Germinal center (tissue), 1 donor: ENCODE measurements around the gene TAGAP.

Experiments
- DNase-seq: peaks from one replicate; pipeline ENCODE4 v3.0.0; 2012; ENCODE audit warnings: mixed read lengths, low spot score

TAGAP gene

DNA sequence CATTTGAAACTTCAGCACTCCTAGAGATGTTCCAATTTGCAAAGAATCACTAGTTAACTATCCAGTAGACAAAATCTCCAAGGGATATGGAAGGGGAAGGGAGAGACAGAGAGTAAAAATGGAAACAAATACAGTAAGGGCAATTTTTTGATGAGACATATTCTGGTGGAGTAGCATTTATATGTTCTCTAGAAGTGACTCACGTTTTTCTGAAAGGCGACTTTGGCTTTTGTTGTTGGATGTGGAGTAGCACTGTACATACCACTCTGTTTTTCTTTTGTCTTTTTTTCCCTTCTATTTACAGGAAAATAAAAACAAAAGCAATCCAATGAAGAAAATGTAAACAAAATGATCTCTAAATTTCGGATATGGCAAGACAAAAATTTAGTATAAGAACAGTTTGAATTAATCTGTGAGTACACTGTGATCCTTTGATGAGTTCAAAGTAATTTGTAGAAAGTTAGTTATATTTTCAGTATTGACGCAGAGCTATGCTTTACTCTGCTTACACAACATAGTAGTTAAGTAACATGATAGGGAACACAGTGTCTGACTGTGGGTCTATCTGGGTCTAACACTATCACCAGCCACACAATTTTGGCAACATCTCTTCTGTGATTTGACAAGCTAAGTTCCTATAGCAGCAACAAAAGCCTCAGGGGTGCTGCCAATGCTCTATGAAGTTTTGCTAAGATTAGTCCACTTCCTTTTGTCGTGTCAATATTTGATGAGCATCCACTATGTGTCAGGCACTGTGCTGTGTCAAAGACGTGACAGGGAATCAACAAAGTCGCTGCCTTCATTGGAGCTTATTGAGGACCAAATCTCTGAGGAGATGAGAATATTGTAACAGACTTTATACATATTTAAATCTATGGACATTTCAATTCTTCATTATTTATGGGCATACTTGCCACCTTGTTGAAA, 27.3 kb upstream of the TAGAP start:
- DNase-seq: no peak

DNA sequence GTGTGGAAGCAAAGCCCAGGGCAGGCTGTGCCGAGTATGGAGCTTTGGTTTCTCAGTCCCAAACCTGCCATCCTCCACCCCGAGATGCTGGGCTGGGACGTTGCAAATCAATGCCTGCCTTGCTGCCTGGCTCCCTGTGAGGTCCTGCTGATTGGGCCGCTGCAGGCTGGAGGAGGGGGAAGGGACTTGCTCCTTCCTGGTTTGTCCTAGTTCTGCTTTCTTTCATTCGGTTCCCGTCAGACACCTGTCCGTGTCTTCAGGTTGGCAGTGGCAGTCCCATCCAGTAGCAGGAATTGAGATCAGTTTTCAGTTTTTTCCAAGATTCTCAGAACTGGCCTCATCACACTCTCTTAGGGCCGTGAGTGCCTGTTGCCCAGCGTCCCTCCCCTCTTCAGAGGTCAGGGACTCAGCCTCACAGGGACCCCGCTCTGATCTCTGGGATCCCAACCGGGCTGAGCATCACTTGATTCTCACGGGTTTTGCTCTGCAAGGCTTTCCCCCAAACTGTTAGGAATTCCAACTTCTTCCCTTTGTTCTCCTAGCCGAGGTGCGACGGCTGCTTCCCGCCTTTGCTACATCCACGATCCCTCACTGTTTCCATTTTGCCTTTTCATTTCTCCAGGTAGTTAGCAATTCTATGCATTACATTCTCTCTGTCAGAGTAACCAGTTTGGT, 24.2 kb upstream of the TAGAP start:
- peak; percentile 33 for DNase-seq

DNA sequence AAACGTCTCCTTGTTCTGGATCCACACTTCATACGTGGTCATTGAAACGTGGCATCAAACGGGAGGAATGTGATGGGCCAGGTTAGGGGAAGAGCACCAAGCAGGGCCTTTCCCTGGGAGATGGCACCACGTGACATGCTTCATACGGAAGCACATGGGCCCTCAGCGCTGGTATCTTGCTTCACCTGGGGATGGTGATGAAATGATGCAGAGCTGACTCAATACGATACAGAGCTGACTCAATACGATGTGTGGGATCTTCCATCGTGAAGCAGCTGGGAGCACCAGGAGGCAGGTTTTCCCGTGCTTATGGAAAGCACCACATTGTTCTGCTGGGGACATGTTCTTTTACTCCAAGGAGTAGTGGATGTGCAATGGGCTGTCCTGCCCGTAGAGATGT, 22.5 kb upstream of the TAGAP start:
- no peak for DNase-seq

DNA sequence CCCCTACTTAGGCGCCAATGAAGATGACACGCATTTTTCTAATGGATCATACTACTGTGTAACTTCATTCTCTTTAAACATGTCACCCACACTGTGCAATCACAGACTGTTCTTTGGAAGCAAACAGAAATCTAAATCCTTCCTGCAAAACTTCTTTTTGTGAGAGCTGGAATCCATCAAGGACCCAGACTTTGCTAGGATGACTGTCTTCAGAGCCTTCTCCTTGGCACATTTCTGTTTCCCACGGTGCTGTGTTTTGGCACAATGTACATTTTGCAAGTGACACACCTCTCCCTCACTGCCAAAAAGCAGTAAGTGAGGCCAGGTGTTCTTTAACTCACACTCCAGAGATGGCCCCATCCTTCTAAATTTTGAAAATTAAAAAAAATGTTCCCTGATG, 21.7 kb upstream of the TAGAP start:
- DNase-seq: no peak

DNA sequence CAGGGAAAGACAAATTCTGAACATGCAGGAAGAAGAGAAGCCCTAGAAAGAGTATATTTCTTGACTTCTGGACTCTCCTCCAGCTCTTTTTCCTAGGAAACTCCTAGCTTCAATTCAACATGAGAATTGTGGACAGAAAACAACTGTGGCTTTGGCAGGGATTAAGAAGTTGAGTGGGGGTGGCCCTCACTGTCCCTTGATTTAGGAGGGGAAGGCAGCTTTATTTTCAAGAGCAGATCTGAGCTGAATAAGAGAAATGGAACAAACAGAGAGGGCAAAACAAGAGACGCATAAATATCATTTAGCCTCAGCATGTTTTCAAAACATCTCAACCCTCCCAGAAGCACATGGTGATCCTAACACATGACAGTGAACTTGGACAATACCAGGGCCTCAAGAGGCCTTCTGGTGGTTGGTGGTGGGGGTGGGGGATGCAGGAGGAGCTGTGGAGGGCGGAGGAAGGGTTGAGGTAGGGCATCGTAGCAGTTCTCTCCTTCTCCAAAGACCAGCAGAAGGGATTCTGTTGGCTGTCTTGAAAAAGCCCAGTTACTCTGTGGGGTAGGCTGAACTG, 21.1 kb upstream of the TAGAP start:
- no peak for DNase-seq

DNA sequence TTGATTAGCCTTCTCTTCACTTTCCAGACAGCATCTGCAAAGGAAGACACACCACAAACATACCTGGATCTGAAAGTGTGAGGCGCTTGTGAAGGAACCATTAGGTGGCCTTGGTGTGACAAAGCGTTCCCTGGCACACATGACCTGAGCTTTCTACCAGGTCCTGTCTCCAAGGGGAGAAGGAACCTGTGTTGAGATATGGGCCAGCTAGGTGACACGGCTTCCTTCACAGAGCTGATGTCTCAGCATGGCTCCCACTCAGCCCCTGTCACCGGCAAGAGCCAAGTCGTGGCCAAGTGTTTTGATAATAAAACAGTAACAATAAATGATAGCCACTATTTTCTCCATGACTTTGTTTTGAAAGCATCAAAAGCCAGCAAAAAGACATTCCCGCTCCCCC, 20.3 kb upstream of the TAGAP start:
- DNase-seq: no peak

DNA sequence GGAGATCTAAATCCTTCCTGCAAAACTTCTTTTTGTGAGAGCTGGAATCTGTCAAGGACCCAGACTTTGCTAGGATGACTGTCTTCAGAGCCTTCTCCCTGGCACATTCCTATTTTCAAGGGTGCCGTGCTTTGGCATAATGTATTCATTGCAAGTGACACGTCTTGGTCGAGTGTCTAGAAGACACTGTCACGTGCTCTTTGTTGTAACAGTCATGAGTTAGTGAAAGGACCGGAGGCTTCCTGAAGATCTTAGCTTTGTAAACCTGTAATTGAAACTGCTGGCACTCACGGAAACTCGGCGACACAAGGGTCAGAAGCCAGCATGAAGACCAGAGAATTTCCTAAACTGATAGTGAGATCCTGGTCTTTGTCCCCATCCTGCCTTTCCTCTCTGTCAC, 19.7 kb upstream of the TAGAP start:
- no peak for DNase-seq

DNA sequence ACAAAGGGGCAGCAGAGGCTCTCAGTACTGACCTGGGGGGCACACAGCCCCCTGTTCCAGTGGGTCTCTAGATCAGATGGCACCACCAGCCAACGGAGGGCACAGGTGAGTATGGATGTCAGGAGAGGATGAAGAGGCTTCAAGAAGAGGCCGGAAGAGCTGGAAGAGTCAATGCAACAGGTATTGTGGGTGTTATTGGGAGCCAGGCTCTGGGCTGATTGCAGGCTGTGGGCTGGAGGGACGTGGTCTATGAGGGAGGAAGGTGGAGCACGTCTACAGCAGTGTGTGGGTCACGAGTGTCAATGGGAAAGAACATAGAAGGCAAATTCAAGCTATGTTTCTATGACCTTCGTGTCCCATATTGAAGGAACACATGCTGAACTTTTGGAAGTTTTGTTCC, 18.8 kb upstream of the TAGAP start:
- no peak for DNase-seq

DNA sequence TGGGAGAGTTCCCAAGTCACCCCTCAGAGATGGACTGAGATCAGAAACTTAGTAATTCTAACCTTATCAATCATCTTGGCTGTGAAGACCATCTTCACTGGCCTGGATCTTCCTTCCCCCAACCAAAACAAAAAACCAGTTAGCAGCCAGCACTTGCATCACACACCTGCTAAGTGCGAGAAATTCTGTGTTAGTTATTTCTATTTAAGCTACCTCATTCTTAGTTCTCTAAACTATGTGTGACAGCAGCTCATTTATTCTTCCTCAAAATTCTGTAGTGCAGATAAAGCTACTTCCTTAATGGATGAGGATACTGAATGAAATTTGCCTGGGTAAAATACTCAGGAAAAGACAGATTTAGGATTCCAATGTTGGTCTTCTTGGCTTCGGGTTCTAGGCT, 18.2 kb upstream of the TAGAP start:
- no peak for DNase-seq

DNA sequence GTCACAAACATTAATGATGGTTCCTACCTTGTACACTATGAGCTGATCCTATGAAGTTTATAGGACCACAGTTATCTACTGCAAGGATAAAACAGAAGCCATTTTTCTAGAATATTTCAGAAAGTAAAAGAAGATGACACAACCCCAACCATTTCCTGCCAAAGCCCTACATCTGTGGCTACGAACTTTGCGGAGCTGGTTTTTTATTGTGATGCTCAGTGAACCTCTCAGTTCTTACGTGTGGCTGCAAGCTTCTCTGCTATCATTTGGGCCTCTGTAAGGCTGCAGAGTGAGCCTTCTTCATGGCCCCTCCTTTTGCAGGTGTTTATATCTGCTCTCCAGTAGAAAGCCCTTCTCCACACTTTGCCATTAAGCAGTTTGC, 17.8 kb upstream of the TAGAP start:
- DNase-seq: peak; percentile 42

DNA sequence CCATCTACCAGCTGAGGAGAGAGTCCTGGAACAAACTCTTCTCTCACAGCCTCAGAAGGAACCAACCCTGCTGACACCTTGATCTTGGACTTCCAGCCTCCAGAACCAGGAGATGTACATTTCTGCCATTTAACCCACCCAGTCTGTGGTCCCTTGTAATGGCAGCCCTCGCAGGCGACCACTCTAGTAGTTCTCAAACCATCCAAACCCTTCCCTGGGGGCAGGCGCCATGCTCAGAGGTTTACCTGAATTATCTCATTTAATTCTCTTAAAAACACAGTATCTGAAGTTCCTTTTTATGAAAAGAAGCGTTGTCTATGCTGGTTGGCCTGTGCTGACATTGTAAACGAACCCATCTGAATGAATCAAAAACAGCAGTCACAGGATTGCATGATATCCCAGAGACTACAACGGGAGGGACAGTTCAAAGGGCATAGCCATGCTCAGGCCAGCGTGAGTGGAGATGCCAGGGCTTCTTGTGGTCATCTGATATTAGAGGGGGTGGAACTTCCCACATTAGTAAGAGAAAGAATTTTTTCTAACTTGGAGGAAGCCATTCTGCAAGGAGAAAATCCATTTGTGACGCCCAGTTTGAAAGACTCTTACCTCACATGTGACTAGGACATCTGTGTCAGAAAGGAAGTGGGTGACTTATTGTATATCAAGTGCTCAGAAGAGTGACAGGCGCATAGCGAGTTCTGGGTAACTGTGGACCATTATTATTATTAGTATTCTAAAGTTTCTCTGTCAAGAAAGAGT, 17.2 kb upstream of the TAGAP start:
- DNase-seq: peak; percentile 50

DNA sequence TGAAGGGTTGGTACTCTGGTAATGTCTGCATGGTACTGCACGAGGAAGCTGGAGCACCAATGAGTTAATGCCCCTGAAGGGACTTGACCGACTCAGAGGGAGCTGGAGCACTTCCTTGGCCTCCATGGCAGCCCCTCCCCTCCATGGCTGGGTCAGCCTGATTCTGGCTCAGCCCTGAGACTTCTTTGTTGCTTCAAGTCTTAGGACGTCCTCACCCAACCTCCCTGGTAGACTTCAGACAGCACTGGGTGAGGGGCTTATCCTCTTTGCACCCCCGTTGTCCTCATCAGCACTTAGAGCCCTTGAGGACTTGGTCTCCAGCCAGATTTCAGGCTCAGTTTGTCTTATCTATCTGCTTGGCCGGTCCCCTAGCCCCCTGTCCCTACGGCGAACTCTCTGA, 16.4 kb upstream of the TAGAP start:
- no peak for DNase-seq

DNA sequence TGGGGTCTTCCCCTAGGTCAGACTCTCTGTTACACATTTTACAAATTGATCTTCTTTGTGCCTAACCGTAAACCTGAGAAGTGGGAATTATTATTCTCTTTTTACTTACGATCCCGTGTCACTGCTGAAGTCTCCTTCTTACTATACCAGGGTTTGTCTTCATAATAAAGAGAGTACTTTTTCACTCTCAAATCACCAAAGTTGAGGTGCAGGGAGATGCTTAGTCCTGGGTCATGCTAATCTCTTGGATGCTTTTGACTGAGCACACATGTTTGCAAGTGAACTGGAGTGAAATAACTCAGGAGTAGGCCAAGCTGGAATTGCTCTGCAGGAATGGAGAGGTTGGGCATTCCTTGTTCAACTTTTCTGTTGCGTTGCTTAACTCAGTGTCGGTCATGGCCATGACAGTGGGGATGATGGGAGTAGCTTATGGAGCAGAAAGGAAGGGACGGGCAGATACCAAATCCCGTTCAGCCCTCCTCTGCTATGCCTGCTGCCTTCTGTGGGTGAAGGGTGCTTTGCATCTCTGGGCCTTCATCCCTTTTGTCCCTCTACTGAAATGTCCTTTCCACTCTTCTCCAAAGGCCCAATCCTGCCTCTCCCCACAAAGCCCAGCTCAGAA, 15.2 kb upstream of the TAGAP start:
- DNase-seq: no peak

DNA sequence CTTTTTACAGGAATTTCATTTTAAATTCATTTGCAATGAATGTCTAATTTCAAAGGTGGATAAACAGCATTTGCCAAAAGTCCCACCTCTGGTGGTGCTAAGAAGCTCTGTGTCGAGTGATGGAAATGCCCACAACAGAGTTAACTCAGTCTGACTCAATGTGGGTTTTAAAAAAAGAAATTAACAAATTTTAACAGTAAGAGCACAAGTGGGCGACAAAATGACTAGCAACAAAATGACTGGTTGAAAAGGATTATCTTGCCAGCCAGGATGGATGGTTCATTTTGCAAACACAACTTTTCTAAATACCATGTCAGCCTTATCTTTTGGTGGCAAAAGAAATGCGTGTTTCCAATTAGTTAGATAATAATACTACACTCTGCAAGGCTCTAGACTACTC, 14.3 kb upstream of the TAGAP start:
- DNase-seq: no peak

DNA sequence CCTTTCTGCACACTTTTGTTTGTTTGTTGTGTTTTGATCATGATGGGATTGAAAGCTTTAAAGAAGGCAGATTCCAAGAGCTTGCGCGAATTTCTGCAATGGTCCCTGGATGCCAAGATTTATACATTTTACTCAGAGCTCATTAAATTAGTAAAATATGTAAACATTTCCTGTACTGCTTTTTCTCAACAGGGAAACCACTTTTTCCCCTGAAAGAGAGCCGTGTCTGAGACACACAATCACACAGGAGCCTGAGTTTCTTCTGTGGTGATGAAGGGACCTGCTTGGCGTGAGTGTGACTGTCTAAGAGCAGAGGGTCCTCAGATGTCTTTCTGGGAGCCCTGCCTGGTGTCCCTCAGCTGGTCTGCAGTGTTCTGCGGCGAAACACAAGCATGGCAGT, 12.1 kb upstream of the TAGAP start:
- no peak for DNase-seq

DNA sequence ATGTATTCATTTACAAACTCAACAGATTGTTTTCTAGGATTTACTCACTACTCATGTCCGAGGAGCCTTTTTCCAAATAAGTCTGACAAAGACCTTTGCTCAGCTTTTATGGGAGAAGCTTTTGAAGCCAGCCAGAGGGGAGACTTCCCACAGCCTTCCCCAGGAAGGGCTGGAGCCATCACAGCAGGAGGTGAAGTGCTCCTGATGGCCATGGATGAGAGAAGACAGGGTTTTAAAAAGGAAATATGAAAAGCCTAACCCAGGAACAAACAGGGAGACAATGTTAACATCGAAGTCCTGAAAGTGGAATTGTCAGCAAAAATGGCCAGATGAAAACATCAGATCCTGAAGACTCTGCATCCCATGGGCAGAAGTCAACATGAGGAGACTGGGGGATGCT, 11.6 kb upstream of the TAGAP start:
- DNase-seq: no peak

DNA sequence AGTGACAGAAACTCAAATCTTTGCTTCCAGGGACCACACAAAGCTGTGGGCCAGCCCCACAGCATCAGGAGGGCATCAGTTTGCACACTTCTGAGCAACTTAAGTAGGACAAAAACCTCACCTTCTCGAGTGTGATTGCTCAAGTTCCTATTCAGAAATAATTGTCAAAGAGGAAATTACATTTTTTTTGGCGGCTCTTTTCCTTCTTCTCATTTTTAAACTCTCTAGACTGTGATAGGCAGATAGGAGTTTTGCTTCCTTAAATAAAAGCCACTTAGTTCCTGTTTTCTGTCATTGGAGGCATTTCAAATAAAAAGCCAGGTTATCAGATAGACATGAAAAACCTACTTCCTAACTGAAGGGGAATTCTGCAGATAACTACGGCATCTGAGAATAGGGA, 11.2 kb upstream of the TAGAP start:
- peak; percentile 56 for DNase-seq

DNA sequence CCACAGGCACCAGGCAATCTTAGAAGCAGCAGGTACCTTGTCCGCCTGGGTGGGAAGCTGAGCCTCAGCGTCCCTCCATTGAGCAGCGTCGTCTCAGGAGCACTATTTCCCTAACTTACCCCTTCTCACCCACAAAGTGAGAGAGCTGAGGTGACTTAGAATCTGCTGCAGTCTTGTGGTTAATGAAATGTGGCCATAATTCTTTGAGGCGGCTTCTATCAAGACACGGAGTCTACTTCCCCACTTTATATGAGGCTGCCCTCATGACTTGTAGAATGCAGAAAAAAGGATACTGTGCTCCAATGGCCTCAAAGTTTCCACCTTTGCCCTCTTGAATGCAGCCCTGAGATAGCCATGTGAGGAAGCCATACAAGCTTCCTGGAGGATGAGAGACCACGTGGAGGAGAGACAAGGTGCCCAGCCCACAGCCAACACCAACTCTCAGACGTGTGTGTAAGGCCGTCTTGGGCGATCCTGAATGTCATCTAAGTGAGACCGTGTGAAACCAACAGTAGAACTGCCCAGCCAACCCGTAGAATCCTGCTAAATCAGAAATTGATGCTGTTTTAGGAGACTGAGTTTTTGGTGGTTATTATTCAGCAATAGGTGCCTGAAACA, 9.1 kb upstream of the TAGAP start:
- DNase-seq: no peak

DNA sequence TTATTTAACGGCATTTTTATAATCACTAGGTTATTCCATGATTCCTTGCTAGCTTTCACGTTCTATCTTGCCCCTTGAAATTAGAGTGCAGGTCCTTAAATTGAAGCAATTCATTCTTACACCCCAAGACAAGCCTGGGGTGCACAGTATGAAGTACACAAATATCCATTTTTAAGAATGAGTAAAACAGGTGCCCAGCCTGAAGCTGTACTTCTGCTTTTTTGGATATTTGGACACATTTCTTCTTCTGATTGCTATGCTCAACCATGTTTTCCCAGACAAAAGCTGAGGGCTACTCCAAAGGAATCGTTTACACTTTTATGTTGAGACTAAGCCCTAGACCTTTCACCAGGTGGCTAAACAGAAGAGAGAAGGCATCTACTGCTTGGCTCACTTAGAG, 7.9 kb upstream of the TAGAP start:
- DNase-seq: no peak

DNA sequence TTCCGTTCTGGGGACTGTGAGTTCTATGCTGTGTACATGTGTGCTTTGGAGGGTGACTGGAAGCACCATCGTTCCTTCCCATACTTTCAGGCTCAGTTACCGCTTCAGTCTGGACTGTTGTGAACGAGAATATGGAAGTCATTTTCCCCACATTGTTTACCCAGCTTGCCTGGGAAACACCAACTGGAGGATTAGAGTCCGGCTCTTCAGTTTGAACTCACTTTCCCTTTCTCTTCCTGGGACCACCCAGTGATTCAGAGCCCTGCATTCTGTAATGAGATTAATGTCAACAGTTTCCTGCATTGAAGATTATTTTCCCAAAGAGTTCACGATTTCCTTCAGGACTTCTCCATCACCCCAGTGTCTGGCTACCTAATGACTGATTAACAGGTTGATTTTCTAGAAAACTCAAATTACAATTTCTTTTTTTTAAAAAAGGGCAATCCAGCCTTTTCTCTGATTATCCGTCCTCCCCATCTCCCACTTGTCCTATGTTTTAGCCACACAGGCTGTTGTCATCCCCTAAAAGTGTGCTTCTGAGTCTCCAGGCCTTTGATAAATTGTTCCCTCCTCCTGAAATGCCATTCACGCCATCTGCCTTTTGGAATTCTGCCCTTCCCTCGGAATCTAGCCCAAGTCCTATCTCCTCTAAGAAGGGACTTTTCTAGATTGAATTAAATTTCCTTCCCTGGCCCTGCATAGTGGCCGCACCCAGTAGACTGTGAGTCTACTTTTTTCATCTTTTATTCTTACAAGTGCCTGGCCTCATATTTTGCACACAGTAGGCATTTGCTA, 3.3 kb upstream of the TAGAP start:
- no peak for DNase-seq

DNA sequence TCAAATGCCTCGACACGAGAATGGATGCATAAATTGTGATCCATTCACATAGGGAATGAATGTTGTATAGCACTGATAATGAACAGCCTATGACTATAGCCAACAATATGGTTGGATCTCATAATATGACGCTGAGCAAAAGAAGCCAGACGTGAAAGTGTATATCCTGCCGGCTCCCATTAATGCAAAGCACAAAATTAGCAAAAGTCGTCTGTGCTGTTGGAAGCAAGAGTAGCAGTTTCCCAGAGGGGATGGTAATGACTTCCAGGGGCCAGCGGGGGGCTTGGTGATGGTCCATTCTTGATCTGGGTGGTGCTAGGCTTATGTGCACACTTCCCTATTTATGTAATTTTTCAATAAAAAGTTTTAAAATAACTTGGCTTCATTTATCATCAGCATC, 1.0 kb upstream of the TAGAP start:
- no peak for DNase-seq
